CD14-positive monocyte (primary cell): Measurements from ENCODE around the gene NEK10. TPM values are rescaled to one million over a fixed set of nuclear protein-coding genes. Genes with fewer than 3 reads are reported as not detected.

ENCODE experiments used
- DNase-seq, 3 donors: peaks; one replicate each; pipeline ENCODE4 v3.0.0-alpha.2; 2011 to 2022
- H2AFZ ChIP-seq: 2 replicates; pipeline ENCODE4 v1.6.0; 2012; ENCODE audit warnings: mild to moderate bottlenecking, low read depth, low read length, inconsistent platforms; ENCODE audit not compliant: insufficient read depth, poor library complexity, severe bottlenecking
- H3K27ac ChIP-seq, 2 donors: 1 replicate in 1 of 2; 2 replicates in 1 of 2; pipeline ENCODE4 v1.5.1; 2012 to 2013; ENCODE audit warnings: low read length in 2 of 2, control low read depth in 1 of 2, inconsistent platforms in 1 of 2, low read depth in 1 of 2, mild to moderate bottlenecking in 1 of 2
- H3K27me3 ChIP-seq, 2 donors: one replicate each; pipeline versions ENCODE4 v1.6.0 to v1.6.1; 2011 to 2013; ENCODE audit warnings: low read length in 2 of 2; ENCODE audit not compliant: control insufficient read depth in 2 of 2, insufficient read depth in 2 of 2
- H3K36me3 ChIP-seq, 2 donors: replicated peaks in 1 of 2; 1 replicate in 1 of 2; 2 replicates in 1 of 2; pipeline versions ENCODE4 v1.5.1 to v1.6.1; 2012 to 2013; ENCODE audit warnings: low read length in 2 of 2, control low read depth in 1 of 2, inconsistent platforms in 1 of 2, mild to moderate bottlenecking in 1 of 2; ENCODE audit not compliant: insufficient read depth in 2 of 2, control insufficient read depth in 1 of 2
- H3K4me1 ChIP-seq, 2 donors: 1 replicate in 1 of 2; 2 replicates in 1 of 2; pipeline versions ENCODE4 v1.5.1 to v1.6.1; 2012 to 2013; ENCODE audit warnings: low read length in 2 of 2, control low read depth in 1 of 2, inconsistent platforms in 1 of 2, mild to moderate bottlenecking in 1 of 2, moderate library complexity in 1 of 2; ENCODE audit not compliant: insufficient read depth in 2 of 2, control insufficient read depth in 1 of 2
- H3K4me2 ChIP-seq: replicated peaks from 2 replicates; pipeline ENCODE3; 2012; ENCODE audit warnings: low read length, moderate library complexity, mild to moderate bottlenecking; ENCODE audit not compliant: poor library complexity, severe bottlenecking; ENCODE audit errors: extremely low read depth
- H3K4me3 ChIP-seq, 3 experiments: fragments of 200-600 bp in 1 of 3; sonication (generic) in 1 of 3; replicated peaks in 1 of 3; 1 replicate in 2 of 3; 2 replicates in 1 of 3; pipeline ENCODE4 v1.5.1; 2011 to 2013; ENCODE audit warnings: low read length in 3 of 3, mild to moderate bottlenecking in 3 of 3, control low read depth in 2 of 3, low read depth in 2 of 3, inconsistent platforms in 1 of 3, moderate library complexity in 1 of 3
- H3K79me2 ChIP-seq: 2 replicates; pipeline ENCODE4 v1.6.0; 2012; ENCODE audit warnings: mild to moderate bottlenecking, control low read depth, inconsistent platforms, low read length, moderate library complexity; ENCODE audit not compliant: insufficient read depth
- H3K9ac ChIP-seq: 2 replicates; pipeline ENCODE4 v1.6.0; 2017; ENCODE audit warnings: low read length, mild to moderate bottlenecking; ENCODE audit not compliant: insufficient read depth, poor library complexity, severe bottlenecking
- H3K9me3 ChIP-seq, 2 donors: replicated peaks in 1 of 2; 1 replicate in 1 of 2; 2 replicates in 1 of 2; pipeline versions ENCODE4 v1.5.1 to v1.6.1; 2012 to 2013; ENCODE audit warnings: low read length in 2 of 2, control low read depth in 1 of 2; ENCODE audit not compliant: control insufficient read depth in 1 of 2, insufficient read depth in 1 of 2
- H4K20me1 ChIP-seq: 2 replicates; pipeline ENCODE4 v1.6.0; 2012; ENCODE audit warnings: mild to moderate bottlenecking, low read length, control low read depth, moderate library complexity; ENCODE audit not compliant: insufficient read depth
- H3K27ac Mint-ChIP-seq, 7 donors: one replicate each; pipeline ENCODE4 v1.8.0; 2020; ENCODE audit warnings: mild to moderate bottlenecking in 7 of 7, mixed read lengths in 7 of 7, moderate library complexity in 6 of 7, inconsistent platforms in 2 of 7
- H3K27me3 Mint-ChIP-seq, 3 donors: one replicate each; pipeline ENCODE4 v1.8.0; 2021 to 2022; ENCODE audit warnings: low read depth in 3 of 3, mild to moderate bottlenecking in 3 of 3, mixed read lengths in 3 of 3, moderate library complexity in 3 of 3, inconsistent platforms in 1 of 3
- H3K36me3 Mint-ChIP-seq, 2 donors: one replicate each; pipeline ENCODE4 v1.8.0; 2020; ENCODE audit warnings: mixed read lengths in 2 of 2, inconsistent platforms in 1 of 2, mild to moderate bottlenecking in 1 of 2
- H3K4me1 Mint-ChIP-seq: one replicate; pipeline ENCODE4 v1.8.0; 2020; ENCODE audit warnings: mild to moderate bottlenecking, mixed read lengths
- H3K4me3 Mint-ChIP-seq, 2 donors: one replicate each; pipeline ENCODE4 v1.8.0; 2020; ENCODE audit warnings: mild to moderate bottlenecking in 2 of 2, mixed read lengths in 2 of 2, moderate library complexity in 1 of 2
- H3K9me3 Mint-ChIP-seq, 7 donors: one replicate each; pipeline ENCODE4 v1.8.0; 2020 to 2022; ENCODE audit warnings: mixed read lengths in 7 of 7, mild to moderate bottlenecking in 6 of 7, moderate library complexity in 6 of 7, inconsistent platforms in 2 of 7
- CTCF ChIP-seq: fragments of 200-600 bp; IDR thresholded peaks from one replicate; pipeline ENCODE4 v1.8.0; 2022; ENCODE audit warnings: antibody characterized with exemption, mild to moderate bottlenecking
- WGBS: methylation state at CpG from one replicate; pipeline ENCODE4 v1.1.5; 2013; ENCODE audit warnings: missing lambda C conversion rate; ENCODE audit not compliant: insufficient coverage; 5-methylcytosine and 5-hydroxymethylcytosine counted together
- intact Hi-C, 2 donors: fragments of 100-400 bp; cut with micrococcal nuclease; formaldehyde crosslinking; loops; one replicate each; pipeline versions ENCODE4 v1.15.0 to v1.15.1; 2023
- polyA plus RNA-seq, 3 donors: library from polyadenylated mRNA; depleted of rRNA in 1 of 3; unstranded in 2 of 3; stranded (reverse) in 1 of 3; fragments of 300-500 nt in 2 of 3; fragments of >200 nt in 1 of 3; fragmentation: Illumina TruSeq in 2 of 3; gene quantifications; 1 replicate in 2 of 3; 2 replicates in 1 of 3; pipeline ENCODE4 v1.2.3, GENCODE V29; 2012 to 2021

NEK10 gene
- polyA plus RNA-seq, 3 donors: not detected

GRCh38 chr3:27108322-27108721, 260.9 kb downstream of the NEK10 start:
- WGBS: 100% methylated on average over 1 of the region's 4 CpGs
- Mint-ChIP-seq H3K27ac (no peak overlapping the region), H3K36me3 (no peaks in the 10 kb centered on the region), H3K27me3 (peaks cover 2 to 11% (median 9%) of the 10 kb centered on the region in 3 donors), H3K4me1 (no peaks in the 10 kb centered on the region), H3K4me3 (no peak overlapping the region), H3K9me3 (peaks cover 0 to 2% (median 0%) of the 10 kb centered on the region in 7 donors)
- Histone ChIP-seq H3K4me2 (no peak overlapping the region), H3K27me3 (peaks cover 0 to 2% of the 10 kb centered on the region in 2 donors), H3K27ac (no peak overlapping the region), H3K4me3 (no peak overlapping the region), H3K4me1 (no peaks in the 10 kb centered on the region), H4K20me1 (no peaks in the 10 kb centered on the region), H3K36me3 (no peaks in the 10 kb centered on the region), H3K9ac (no peak overlapping the region), H3K79me2 (no peaks in the 10 kb centered on the region), H2AFZ (no peak overlapping the region), H3K9me3 (no peaks in the 10 kb centered on the region)
- DNase-seq: no peak
- intact Hi-C loops: no loop called here
- TF ChIP-seq CTCF: no peak

GRCh38 chr3:27105904-27106303, 263.3 kb downstream of the NEK10 start:
- Histone ChIP-seq H3K9ac (no peak overlapping the region), H3K4me1 (no peaks in the 10 kb centered on the region), H3K36me3 (no peaks in the 10 kb centered on the region), H3K4me2 (no peak overlapping the region), H3K9me3 (no peaks in the 10 kb centered on the region), H3K27me3 (peaks cover 0 to 2% of the 10 kb centered on the region in 2 donors), H3K4me3 (no peak overlapping the region), H3K27ac (no peak overlapping the region), H2AFZ (no peak overlapping the region), H4K20me1 (no peaks in the 10 kb centered on the region), H3K79me2 (no peaks in the 10 kb centered on the region)
- no peaks in the 10 kb centered on the region for H3K36me3 Mint-ChIP-seq
- TF ChIP-seq CTCF: no peak
- no peak for DNase-seq
- intact Hi-C loops: no loop called here
- WGBS: 77% methylated on average over 6 of the region's 6 CpGs
- H3K4me1 Mint-ChIP-seq: no peaks in the 10 kb centered on the region
- no peak overlapping the region for H3K4me3 Mint-ChIP-seq
- H3K27me3 Mint-ChIP-seq: peaks cover 2 to 16% (median 14%) of the 10 kb centered on the region in 3 donors
- H3K27ac Mint-ChIP-seq: no peak overlapping the region
- H3K9me3 Mint-ChIP-seq: peaks cover 0 to 2% (median 0%) of the 10 kb centered on the region in 7 donors
